Muscle of back (tissue), 11 donors: ENCODE measurements around the gene KCNIP4. TPM values are rescaled to one million over a fixed set of nuclear protein-coding genes. Genes with fewer than 3 reads are reported as not detected.

Experiments
- DNase-seq, 3 donors: peaks; one replicate each; pipeline versions ENCODE4 v3.0.0 to v3.0.0-alpha.2; 2013
- polyA plus RNA-seq, 10 donors: library from polyadenylated mRNA; unstranded; fragments of 120-200 nt; gene quantifications; one replicate each; pipeline ENCODE4 v1.2.1, GENCODE V29; 2013; ENCODE audit not compliant: insufficient read length in 10 of 10

The KCNIP4 gene
- polyA plus RNA-seq, 10 donors = 1.5 to 3.5 (median 2.9) TPM

- no peak for DNase-seq
Measured at GRCh38 chr4:21856301-21856700, 92.3 kb downstream of the KCNIP4 start.

DNA sequence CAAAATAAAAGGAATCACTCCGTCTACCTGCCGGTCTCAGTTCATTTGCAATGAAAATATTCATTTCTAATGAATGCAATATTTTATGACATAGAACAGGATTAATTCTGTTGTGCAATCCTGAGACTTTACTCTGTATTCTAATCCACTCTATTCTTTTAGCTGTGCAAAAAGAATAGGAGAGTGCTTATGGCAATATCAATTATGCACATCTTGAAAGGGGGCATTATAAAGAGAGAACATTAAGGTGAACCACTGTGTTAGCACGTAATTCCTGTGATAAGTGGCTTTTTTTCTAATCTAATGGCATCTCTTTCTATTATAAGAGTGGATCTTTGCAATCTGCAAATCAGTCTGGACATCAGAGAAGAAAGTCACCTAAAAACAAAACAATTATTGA lies 99.5 kb downstream of the KCNIP4 start:
- no peak for DNase-seq

- no peak for DNase-seq
Measured at GRCh38 chr4:21848021-21848420, 100.6 kb downstream of the KCNIP4 start.

DNA sequence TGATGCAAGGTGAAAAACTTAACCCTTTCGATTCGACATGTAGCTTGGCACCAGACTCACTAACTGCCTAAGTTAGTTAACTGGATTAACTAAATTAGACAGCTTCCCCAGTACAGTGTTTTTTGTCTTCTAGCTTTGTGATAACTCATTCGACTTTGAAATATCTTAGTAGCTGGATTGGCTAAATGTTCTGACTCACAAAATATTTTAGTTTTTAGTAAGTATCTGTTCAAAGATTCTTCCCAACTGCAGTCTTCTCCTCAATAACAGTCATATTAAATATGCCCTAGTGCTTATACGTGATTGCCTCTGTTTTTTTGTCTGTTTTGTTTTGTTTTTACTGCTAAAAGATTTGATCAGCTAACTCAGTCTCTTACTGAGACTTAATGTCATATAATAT lies 102.9 kb downstream of the KCNIP4 start:
- no peak for DNase-seq

DNA sequence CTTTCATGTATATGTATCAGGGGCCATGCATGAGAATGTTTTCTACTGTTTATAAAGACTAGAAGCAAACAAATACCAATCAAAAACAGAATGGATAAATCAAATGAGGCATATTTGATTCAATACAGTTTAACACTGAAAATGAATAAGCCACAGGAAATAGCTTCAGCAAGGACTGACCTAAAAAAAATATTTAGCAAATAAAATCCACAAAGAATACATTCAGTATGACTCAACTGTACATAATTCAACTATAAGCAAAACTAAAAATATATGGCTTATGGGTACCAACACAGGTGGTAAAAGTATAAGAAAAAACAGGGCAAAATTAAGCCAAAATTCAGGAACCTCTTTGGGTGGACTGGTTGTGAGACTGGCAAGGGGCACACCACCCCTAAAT lies 112.9 kb downstream of the KCNIP4 start:
- DNase-seq = no peak

GRCh38 chr4:21830272-21830671 lies 118.3 kb downstream of the KCNIP4 start:
- DNase-seq = no peak

DNA sequence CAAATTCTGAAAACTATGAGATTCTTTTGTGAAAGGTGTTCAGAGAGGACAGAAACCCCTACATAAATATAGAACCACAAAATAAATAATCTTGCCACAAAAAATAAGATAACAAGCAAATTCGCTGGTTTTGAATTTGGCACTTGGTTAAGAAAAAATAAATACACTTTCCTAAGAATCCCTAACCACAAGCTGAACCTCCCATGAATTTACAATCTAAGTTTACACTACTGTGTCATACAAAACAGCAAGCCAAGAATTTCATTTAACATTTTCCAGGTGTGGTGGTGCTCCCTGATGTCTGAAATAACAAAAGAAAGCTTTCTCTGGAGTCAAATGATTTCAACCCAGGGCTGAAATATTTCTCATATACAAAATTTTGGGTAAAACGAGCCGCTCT lies 121.0 kb downstream of the KCNIP4 start:
- peak in 2 of 3 donors; percentile 3 to 11 for DNase-seq

- DNase-seq = no peak
Measured at GRCh38 chr4:21826071-21826470, 122.5 kb downstream of the KCNIP4 start.

DNA sequence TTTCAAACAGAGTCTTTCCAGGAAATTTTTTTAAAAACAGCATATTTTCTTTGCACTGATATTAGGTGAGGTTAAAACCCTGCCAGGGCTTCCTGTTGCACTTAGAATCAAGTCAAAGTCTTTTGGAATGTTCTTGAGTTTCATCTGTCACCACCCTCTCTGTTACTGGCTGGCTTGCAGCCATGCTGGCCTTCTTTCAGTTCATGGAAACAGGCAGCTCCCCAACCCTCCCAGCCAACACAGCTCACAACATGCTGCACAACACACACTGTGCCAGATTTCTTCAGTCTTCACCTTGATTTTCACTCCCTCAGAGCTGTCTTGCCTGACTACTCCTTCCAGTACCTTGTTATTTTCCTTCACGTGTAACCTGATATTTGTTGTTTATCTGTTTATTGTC lies 129.5 kb downstream of the KCNIP4 start:
- DNase-seq = peak in 2 of 3 donors; percentile 20 to 52

GRCh38 chr4:21815651-21816377 lies 132.8 kb downstream of the KCNIP4 start:
- no peak for DNase-seq

DNA sequence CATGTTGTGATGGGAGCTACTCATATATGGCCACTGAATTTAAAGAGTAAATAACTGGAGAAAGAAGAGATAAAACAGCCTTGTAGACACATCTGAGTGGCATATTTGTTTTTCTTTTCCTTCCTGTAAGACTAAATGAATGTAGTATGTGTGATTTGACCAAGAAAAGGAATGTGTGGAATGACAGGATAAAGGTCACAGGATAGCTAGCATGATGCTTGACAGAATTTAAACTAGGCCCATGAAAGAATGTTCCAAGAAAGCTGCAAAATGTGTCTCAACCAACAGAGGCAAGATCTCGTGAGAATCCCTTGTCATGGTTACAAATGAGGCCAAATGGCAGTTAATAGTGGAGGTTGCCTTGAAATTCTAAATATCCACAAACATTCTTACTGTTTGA lies 137.0 kb downstream of the KCNIP4 start:
- DNase-seq = no peak

DNA sequence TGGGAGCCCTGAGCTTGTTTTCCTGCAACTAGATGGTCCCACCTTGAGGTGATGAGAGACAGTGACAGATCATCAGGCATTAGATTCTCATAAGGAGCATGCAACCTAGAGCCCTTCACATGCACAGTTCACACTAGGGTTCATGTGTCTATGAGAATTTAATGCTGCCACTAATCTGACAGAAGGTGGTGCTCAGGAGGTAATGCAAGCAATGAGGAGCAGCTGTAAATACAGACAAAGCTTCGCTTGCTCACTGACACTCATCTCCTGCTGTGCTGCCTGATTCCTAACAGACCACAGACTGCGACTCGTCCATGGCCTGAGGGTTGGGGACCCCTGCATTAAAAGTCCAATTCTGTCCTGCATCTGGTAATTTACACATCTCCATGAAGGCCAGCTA lies 141.6 kb downstream of the KCNIP4 start:
- DNase-seq = no peak

DNA sequence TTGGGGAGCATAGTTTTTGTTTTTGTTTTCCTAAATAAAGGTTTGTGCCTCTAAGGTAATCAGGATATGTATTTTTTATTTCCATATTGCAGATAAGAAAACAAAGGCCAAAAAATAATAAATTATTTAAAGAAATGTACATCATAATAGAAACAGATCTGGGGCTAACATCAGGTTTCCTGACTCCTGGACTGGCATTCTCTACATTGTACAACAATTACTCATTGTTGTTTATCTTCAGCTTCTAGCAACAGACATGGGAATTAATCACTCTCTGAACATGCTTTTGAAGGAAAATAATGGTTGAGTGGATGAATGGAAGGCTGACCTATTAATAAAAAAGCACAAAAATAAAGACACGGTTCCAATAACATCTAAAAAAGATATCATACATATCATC lies 146.2 kb downstream of the KCNIP4 start:
- DNase-seq = no peak

- no peak for DNase-seq
Measured at GRCh38 chr4:21801661-21802385, 146.7 kb downstream of the KCNIP4 start.

- no peak for DNase-seq
Measured at GRCh38 chr4:21795091-21795490, 153.5 kb downstream of the KCNIP4 start.

DNA sequence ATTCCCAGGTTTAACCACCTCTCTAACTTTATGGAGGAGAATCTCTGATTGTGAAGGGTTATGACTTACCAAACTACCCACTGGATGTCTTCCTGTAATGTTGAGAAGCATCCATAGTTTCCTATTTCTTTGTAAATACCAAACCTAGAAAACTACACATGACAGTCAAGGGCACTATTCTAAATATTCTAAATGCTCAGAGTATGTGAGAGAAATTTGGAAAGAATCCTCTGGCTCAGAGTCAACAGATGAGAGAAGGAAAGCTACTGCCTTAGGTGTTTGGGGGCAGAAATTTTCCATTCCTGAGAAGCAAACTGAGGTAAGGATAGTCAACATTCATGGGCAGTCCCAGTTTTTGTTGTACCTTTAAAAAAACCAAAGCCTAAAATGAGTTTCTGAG lies 155.8 kb downstream of the KCNIP4 start:
- DNase-seq = no peak

GRCh38 chr4:21790438-21791029 lies 158.0 kb downstream of the KCNIP4 start:
- peak in 2 of 3 donors; percentile 44 to 61 for DNase-seq

GRCh38 chr4:21780148-21780547 lies 168.4 kb downstream of the KCNIP4 start:
- DNase-seq = no peak

- no peak for DNase-seq
Measured at GRCh38 chr4:21778702-21779101, 169.9 kb downstream of the KCNIP4 start.

GRCh38 chr4:21775703-21776102 lies 172.9 kb downstream of the KCNIP4 start:
- DNase-seq = no peak

DNA sequence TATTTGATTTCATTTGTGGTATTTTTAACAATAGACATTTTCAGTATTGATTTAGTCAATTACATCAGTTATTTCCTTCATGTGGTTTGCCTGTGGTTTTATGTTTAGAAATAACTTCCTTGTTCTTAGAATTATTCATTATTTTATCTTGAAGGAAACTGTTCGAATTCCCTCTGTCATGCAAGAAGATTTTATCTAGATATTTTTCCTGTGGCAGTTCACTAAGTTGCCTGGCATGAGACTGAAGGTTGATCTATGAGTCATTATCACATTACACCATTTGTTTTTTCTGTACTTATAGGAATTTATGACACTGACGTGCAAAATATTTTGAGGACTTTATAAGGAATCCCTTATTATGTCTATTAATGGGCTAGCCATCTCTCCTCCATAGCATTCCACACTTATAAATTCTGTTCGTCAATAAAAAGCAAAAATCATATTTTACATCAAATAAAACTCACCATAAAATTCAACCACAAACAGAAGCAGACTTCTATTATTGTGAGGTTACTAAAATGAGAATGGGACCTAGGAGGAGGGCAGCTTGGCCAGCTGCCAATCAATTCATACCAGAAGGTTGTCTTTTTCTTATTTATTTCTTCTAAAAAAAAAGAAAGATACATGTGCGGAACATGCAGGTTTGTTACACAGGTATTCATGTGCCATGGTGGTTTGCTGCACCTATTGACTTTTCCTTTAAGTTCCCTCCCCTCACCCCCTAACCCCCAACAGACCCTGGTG lies 179.0 kb downstream of the KCNIP4 start:
- no peak for DNase-seq
